Measurements from ENCODE around the gene ZNF428.
"Not testable (repeated sequence)": the region's sequence is repeated elsewhere in the genome, so short reads cannot be mapped to it uniquely, and the experiment has no call there.

ZNF428 gene

GRCh38 chr19:43656436-43656835 is 37.0 kb upstream of the ZNF428 start:
- no peak overlapping the region for H3K9ac ChIP-seq (ENCODE audit: low read length)
- H3K27me3 ChIP-seq (replicated peaks; ENCODE audit: control insufficient read depth, insufficient read depth, low read length) = no peaks in the 10 kb centered on the region
- peaks cover 63% of the 10 kb centered on the region for H3K36me3 ChIP-seq (ENCODE audit: control insufficient read depth, insufficient read depth, low read length, severe bottlenecking)
- DNase-seq (ENCODE audit: low read depth) = no peak
- H3K4me1 ChIP-seq (ENCODE audit: control insufficient read depth, insufficient read depth, low read length) = no peaks in the 10 kb centered on the region
- no peaks in the 10 kb centered on the region for H3K9me3 ChIP-seq (ENCODE audit: control insufficient read depth, low read length)
- H3K4me3 ChIP-seq (ENCODE audit: low read length) = no peak overlapping the region

DNA sequence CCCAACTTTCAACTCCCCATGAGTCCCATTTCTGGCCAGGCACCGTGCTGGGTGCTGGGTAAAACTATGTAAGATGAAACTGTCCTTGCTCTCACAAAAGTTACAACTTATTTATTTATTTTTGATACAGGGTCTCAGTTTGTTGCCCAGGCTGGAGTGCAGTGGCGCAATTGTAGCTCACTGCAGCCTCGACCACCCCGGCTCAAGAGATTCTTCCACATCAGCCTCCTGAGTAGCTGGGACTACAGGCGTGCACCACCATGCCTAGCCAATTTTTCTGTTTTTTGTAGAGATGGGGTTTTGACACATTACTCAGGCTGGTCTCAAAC is 33.1 kb upstream of the ZNF428 start:
- no peak overlapping the region for H3K9ac ChIP-seq (ENCODE audit: low read length)
- no peak overlapping the region for H3K4me3 ChIP-seq (ENCODE audit: low read length)
- H3K36me3 ChIP-seq (ENCODE audit: control insufficient read depth, insufficient read depth, low read length, severe bottlenecking) = peaks cover 64% of the 10 kb centered on the region
- no peaks in the 10 kb centered on the region for H3K4me1 ChIP-seq (ENCODE audit: control insufficient read depth, insufficient read depth, low read length)
- H3K9me3 ChIP-seq (ENCODE audit: control insufficient read depth, low read length) = no peaks in the 10 kb centered on the region
- no peak for DNase-seq (ENCODE audit: low read depth)
- H3K27me3 ChIP-seq (replicated peaks; ENCODE audit: control insufficient read depth, insufficient read depth, low read length) = no peaks in the 10 kb centered on the region

DNA sequence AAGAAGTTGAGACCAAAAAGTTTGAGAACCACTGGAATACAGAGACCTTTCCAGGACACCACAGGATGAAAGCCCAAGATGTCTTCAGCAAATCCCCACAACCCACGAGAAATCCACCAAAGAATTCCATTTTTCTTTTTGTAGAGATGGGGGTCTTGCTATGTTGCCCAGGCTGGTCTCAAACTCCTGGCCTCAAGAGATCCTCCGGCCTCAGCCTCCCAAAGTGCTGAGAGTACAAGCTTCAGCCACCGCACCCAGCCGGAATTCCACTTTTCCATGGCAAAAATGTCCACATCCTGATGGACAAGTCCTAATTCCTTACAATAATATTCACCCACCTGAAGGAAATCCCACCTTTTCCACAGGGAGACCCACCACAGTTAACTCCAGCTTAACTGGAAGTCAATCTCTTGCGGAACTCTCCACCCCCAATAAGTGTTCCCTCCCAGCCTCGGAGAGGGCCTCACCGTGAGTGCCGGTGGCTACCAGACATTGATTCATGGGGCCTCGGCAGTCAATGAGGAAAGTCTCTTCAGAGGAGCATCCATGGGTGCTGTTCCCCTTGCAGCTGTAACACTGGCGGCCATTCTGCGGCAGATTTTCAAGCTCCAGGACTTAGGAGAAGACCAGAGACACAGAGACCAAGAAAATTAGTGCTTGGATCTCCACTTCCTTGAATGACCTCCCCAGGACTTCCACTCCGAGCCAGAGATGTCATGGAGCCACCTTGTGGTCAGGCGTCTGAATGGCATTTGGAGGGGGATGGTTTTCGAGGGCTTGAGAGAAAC is 32.5 kb upstream of the ZNF428 start:
- Histone ChIP-seq H3K4me1 (ENCODE audit: control insufficient read depth, insufficient read depth, low read length) (no peaks in the 10 kb centered on the region), H3K4me3 (ENCODE audit: low read length) (peak overlapping the region; percentile 48), H3K36me3 (ENCODE audit: control insufficient read depth, insufficient read depth, low read length, severe bottlenecking) (peaks cover 69% of the 10 kb centered on the region), H3K27me3 (replicated peaks; ENCODE audit: control insufficient read depth, insufficient read depth, low read length) (no peaks in the 10 kb centered on the region), H3K9me3 (ENCODE audit: control insufficient read depth, low read length) (no peaks in the 10 kb centered on the region), H3K9ac (ENCODE audit: low read length) (peak overlapping the region; percentile 49)
- DNase-seq (ENCODE audit: low read depth) = peak; percentile 76

GRCh38 chr19:43650276-43650675 is 30.8 kb upstream of the ZNF428 start:
- H3K4me3 ChIP-seq (ENCODE audit: low read length); H3K4me1 ChIP-seq (ENCODE audit: control insufficient read depth, insufficient read depth, low read length); H3K9me3 ChIP-seq (ENCODE audit: control insufficient read depth, low read length); DNase-seq (ENCODE audit: low read depth); H3K9ac ChIP-seq (ENCODE audit: low read length); H3K27me3 ChIP-seq (replicated peaks; ENCODE audit: control insufficient read depth, insufficient read depth, low read length): not testable (repeated sequence)
- peaks cover 55% of the 10 kb centered on the region for H3K36me3 ChIP-seq (ENCODE audit: control insufficient read depth, insufficient read depth, low read length, severe bottlenecking)

GRCh38 chr19:43649514-43649913 is 30.1 kb upstream of the ZNF428 start:
- Histone ChIP-seq H3K4me3 (ENCODE audit: low read length) (no peak overlapping the region), H3K4me1 (ENCODE audit: control insufficient read depth, insufficient read depth, low read length) (no peaks in the 10 kb centered on the region), H3K9ac (ENCODE audit: low read length) (no peak overlapping the region), H3K27me3 (replicated peaks; ENCODE audit: control insufficient read depth, insufficient read depth, low read length) (no peaks in the 10 kb centered on the region), H3K9me3 (ENCODE audit: control insufficient read depth, low read length) (no peaks in the 10 kb centered on the region), H3K36me3 (ENCODE audit: control insufficient read depth, insufficient read depth, low read length, severe bottlenecking) (peaks cover 48% of the 10 kb centered on the region)
- no peak for DNase-seq (ENCODE audit: low read depth)

GRCh38 chr19:43648633-43649032 is 29.2 kb upstream of the ZNF428 start:
- Histone ChIP-seq H3K4me3 (ENCODE audit: low read length) (no peak overlapping the region), H3K9ac (ENCODE audit: low read length) (no peak overlapping the region), H3K9me3 (ENCODE audit: control insufficient read depth, low read length) (no peaks in the 10 kb centered on the region), H3K4me1 (ENCODE audit: control insufficient read depth, insufficient read depth, low read length) (no peaks in the 10 kb centered on the region), H3K36me3 (ENCODE audit: control insufficient read depth, insufficient read depth, low read length, severe bottlenecking) (peaks cover 41% of the 10 kb centered on the region), H3K27me3 (replicated peaks; ENCODE audit: control insufficient read depth, insufficient read depth, low read length) (no peaks in the 10 kb centered on the region)
- DNase-seq (ENCODE audit: low read depth) = no peak

DNA sequence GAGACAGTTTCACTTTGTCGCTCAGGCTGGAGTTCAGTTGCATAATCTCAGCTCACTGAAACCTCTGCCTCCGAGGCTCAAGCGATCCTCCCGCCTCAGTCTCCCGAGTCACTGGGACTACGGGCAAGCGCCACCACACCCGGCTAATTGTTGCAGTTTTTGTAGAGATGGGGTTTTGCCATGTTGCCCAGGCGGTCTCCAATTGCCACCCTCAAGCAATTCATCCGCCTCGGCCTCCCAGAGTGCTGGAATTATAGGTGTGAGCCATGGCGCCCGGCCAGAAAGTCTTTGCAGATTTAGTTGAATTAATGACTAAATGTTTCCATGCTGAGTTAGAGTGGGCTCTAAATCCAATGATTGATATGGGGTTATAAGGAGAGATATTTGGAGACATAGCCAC is 24.8 kb upstream of the ZNF428 start:
- Histone ChIP-seq H3K9ac (ENCODE audit: low read length) (no peak overlapping the region), H3K36me3 (ENCODE audit: control insufficient read depth, insufficient read depth, low read length, severe bottlenecking) (peaks cover 20% of the 10 kb centered on the region), H3K4me1 (ENCODE audit: control insufficient read depth, insufficient read depth, low read length) (peaks cover 4% of the 10 kb centered on the region), H3K27me3 (replicated peaks; ENCODE audit: control insufficient read depth, insufficient read depth, low read length) (peaks cover 8% of the 10 kb centered on the region), H3K9me3 (ENCODE audit: control insufficient read depth, low read length) (no peaks in the 10 kb centered on the region), H3K4me3 (ENCODE audit: low read length) (no peak overlapping the region)
- DNase-seq (ENCODE audit: low read depth) = no peak

DNA sequence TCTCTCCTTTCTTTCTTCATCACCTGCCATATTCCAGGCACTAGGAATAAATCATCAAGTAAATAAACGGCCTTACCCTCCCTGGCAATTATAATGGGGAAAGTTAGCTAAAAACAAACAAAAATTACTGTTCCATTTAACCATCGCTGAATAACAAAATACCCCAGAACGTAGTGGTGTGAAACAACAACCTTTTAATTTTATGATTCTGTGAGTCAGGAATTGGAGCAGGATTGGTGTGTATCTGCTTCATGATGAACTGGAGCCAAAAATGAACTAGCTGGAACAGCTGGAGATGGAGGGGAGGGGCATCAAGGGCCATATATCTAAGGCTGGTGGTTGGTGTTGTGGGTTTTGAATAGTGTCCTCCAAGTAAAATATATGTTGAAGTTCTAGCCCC is 23.9 kb upstream of the ZNF428 start:
- Histone ChIP-seq H3K9ac (ENCODE audit: low read length) (no peak overlapping the region), H3K4me3 (ENCODE audit: low read length) (no peak overlapping the region), H3K4me1 (ENCODE audit: control insufficient read depth, insufficient read depth, low read length) (peaks cover 4% of the 10 kb centered on the region), H3K27me3 (replicated peaks; ENCODE audit: control insufficient read depth, insufficient read depth, low read length) (peaks cover 16% of the 10 kb centered on the region), H3K36me3 (ENCODE audit: control insufficient read depth, insufficient read depth, low read length, severe bottlenecking) (peaks cover 12% of the 10 kb centered on the region), H3K9me3 (ENCODE audit: control insufficient read depth, low read length) (no peaks in the 10 kb centered on the region)
- DNase-seq (ENCODE audit: low read depth) = no peak

DNA sequence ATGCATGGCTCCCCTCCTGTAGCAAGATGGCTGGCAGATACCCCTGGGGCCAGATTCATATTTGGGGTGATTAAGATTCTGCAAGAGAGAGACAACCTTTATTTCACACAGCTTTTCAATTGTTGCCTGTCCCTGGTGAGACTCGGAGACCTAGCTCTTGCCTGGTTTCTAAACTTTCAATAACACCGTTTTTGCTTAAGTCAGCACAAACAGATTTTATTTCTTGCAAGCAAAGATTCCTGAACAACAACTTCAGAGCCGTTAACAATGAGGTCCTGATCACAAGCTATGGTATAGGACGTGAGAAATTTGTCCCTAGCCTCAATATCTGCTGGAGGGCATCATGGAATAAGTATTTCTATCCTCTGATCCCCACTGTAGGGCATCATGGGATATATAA is 23.1 kb upstream of the ZNF428 start:
- H3K9me3 ChIP-seq (ENCODE audit: control insufficient read depth, low read length) = no peaks in the 10 kb centered on the region
- peaks cover 19% of the 10 kb centered on the region for H3K27me3 ChIP-seq (replicated peaks; ENCODE audit: control insufficient read depth, insufficient read depth, low read length)
- DNase-seq (ENCODE audit: low read depth) = no peak

GRCh38 chr19:43641333-43641732 is 21.9 kb upstream of the ZNF428 start:
- no peak overlapping the region for H3K9ac ChIP-seq (ENCODE audit: low read length)
- no peaks in the 10 kb centered on the region for H3K9me3 ChIP-seq (ENCODE audit: control insufficient read depth, low read length)
- no peaks in the 10 kb centered on the region for H3K36me3 ChIP-seq (ENCODE audit: control insufficient read depth, insufficient read depth, low read length, severe bottlenecking)
- no peak overlapping the region for H3K4me3 ChIP-seq (ENCODE audit: low read length)
- H3K4me1 ChIP-seq (ENCODE audit: control insufficient read depth, insufficient read depth, low read length) = peaks cover 4% of the 10 kb centered on the region
- peaks cover 19% of the 10 kb centered on the region for H3K27me3 ChIP-seq (replicated peaks; ENCODE audit: control insufficient read depth, insufficient read depth, low read length)
- no peak for DNase-seq (ENCODE audit: low read depth)

More for the DNA sequence above, 23.1 kb upstream of the ZNF428 start:
- peaks cover 4% of the 10 kb centered on the region for H3K4me1 ChIP-seq (ENCODE audit: control insufficient read depth, insufficient read depth, low read length)
- H3K36me3 ChIP-seq (ENCODE audit: control insufficient read depth, insufficient read depth, low read length, severe bottlenecking) = peaks cover 5% of the 10 kb centered on the region
- H3K4me3 ChIP-seq (ENCODE audit: low read length) = no peak overlapping the region
- H3K9ac ChIP-seq (ENCODE audit: low read length) = no peak overlapping the region

DNA sequence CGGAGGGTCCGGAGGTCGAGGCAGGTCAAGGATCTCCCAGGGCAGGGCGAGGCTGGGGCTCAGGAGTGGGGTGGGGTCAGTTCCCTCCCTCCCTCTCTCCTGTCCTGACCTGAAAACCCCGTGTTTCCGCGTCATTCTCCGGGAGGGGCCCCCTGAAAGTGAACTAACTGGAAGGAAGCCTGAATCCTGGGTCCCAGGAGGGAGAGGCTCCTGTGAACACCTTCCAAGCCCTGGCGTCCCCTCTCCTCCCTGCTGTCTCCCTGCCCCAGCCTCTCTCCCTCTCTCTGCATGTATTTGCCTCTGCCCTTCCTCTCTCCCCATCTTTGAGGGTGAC is 21.0 kb upstream of the ZNF428 start:
- H3K27me3 ChIP-seq (replicated peaks; ENCODE audit: control insufficient read depth, insufficient read depth, low read length) = peaks cover 19% of the 10 kb centered on the region
- no peak overlapping the region for H3K9ac ChIP-seq (ENCODE audit: low read length)
- H3K36me3 ChIP-seq (ENCODE audit: control insufficient read depth, insufficient read depth, low read length, severe bottlenecking) = no peaks in the 10 kb centered on the region
- DNase-seq (ENCODE audit: low read depth) = no peak
- peak overlapping the region; percentile 61 for H3K4me3 ChIP-seq (ENCODE audit: low read length)
- no peaks in the 10 kb centered on the region for H3K9me3 ChIP-seq (ENCODE audit: control insufficient read depth, low read length)
- peaks cover 4% of the 10 kb centered on the region for H3K4me1 ChIP-seq (ENCODE audit: control insufficient read depth, insufficient read depth, low read length)

All from adipocyte (in vitro differentiated cells).